Hepatocyte (in vitro differentiated cells): ENCODE data around the gene ZBTB8B. TPM values are rescaled to one million over a fixed set of nuclear protein-coding genes. Genes with fewer than 3 reads are reported as not detected.
A peak's percentile ranks its signal among the peaks of the same experiment; 100 is the strongest.

Experiments
- DNase-seq: peaks from one replicate; pipeline ENCODE4 v3.0.0-alpha.2; 2016; ENCODE audit warnings: low spot score
- H2AFZ ChIP-seq: fragments of 200-600 bp; sonication (generic); 2 replicates; pipeline ENCODE4 v1.6.0; 2016; ENCODE audit warnings: antibody characterized with exemption, mild to moderate bottlenecking
- H3K27ac ChIP-seq: fragments of 200-600 bp; sonication (generic); 2 replicates; pipeline ENCODE4 v1.5.1; 2016; ENCODE audit warnings: mild to moderate bottlenecking
- H3K27me3 ChIP-seq: fragments of 200-600 bp; sonication (generic); 2 replicates; pipeline ENCODE4 v1.6.1; 2016
- H3K36me3 ChIP-seq: fragments of 200-600 bp; sonication (generic); replicated peaks from 2 replicates; pipeline ENCODE4 v1.5.1; 2016; ENCODE audit warnings: low read depth; ENCODE audit not compliant: insufficient read depth
- H3K4me1 ChIP-seq: fragments of 200-600 bp; sonication (generic); 2 replicates; pipeline ENCODE4 v1.5.1; 2016; ENCODE audit warnings: mild to moderate bottlenecking, moderate library complexity; ENCODE audit not compliant: insufficient read depth
- H3K4me2 ChIP-seq: fragments of 200-600 bp; sonication (generic); 2 replicates; pipeline ENCODE4 v1.6.0; 2016
- H3K4me3 ChIP-seq: fragments of 200-600 bp; sonication (generic); 2 replicates; pipeline ENCODE4 v1.5.1; 2016; ENCODE audit warnings: mild to moderate bottlenecking
- H3K79me2 ChIP-seq: fragments of 200-600 bp; sonication (generic); 2 replicates; pipeline ENCODE4 v1.6.0; 2017; ENCODE audit warnings: mild to moderate bottlenecking
- H3K9me2 ChIP-seq: fragments of 200-600 bp; sonication (generic); replicated peaks from 2 replicates; pipeline ENCODE4 v1.6.0; 2017; ENCODE audit warnings: mild to moderate bottlenecking; ENCODE audit not compliant: insufficient read depth
- H3K9me3 ChIP-seq: fragments of 200-600 bp; sonication (generic); 2 replicates; pipeline ENCODE4 v1.5.1; 2016; ENCODE audit warnings: low read depth, mild to moderate bottlenecking
- H4K20me1 ChIP-seq: fragments of 200-600 bp; sonication (generic); 2 replicates; pipeline ENCODE4 v1.6.0; 2016; ENCODE audit warnings: mild to moderate bottlenecking; ENCODE audit not compliant: insufficient read depth, poor library complexity, severe bottlenecking
- EZH2 ChIP-seq: fragments of 200-600 bp; sonication (generic); IDR thresholded peaks from 2 replicates; pipeline ENCODE4 v1.6.1; 2016; ENCODE audit warnings: antibody characterized with exemption, mild to moderate bottlenecking, borderline replicate concordance
- EZH2phosphoT487 ChIP-seq: fragments of 200-600 bp; sonication (generic); IDR thresholded peaks from one replicate; pipeline ENCODE4 v1.6.1; 2018; ENCODE audit warnings: antibody characterized with exemption, mild to moderate bottlenecking, low read depth, moderate library complexity; ENCODE audit not compliant: unreplicated experiment, severe bottlenecking
- WGBS: methylation state at CpG from one replicate; pipeline ENCODE4 v1.1.6; 2016; ENCODE audit warnings: low lambda C conversion rate; ENCODE audit errors: missing lambda C conversion rate; 5-methylcytosine and 5-hydroxymethylcytosine counted together
- polyA plus RNA-seq: library from polyadenylated mRNA; unstranded; fragments of >200 nt; fragmentation: Nextera tagmentation; extraction: Ambion mirVana; gene quantifications from 2 replicates; pipeline ENCODE4 v1.2.1, GENCODE V29; 2016
- total RNA-seq: library from RNA; depleted of rRNA; stranded (reverse); fragments of >200 nt; gene quantifications from 2 replicates; pipeline ENCODE4 v1.2.3, GENCODE V29; 2014
- TF ChIP-seq, protein P1 (sequence below): fragments of 200-600 bp; sonication (generic); IDR thresholded peaks from 2 replicates; pipeline ENCODE4 v1.5.1; 2016; ENCODE audit warnings: antibody characterized with exemption, mild to moderate bottlenecking; ENCODE audit not compliant: poor library complexity

Gene ZBTB8B
- total and polyA plus RNA-seq, 2 experiments from 2014 or later = 0.28 to 0.90 TPM

DNA sequence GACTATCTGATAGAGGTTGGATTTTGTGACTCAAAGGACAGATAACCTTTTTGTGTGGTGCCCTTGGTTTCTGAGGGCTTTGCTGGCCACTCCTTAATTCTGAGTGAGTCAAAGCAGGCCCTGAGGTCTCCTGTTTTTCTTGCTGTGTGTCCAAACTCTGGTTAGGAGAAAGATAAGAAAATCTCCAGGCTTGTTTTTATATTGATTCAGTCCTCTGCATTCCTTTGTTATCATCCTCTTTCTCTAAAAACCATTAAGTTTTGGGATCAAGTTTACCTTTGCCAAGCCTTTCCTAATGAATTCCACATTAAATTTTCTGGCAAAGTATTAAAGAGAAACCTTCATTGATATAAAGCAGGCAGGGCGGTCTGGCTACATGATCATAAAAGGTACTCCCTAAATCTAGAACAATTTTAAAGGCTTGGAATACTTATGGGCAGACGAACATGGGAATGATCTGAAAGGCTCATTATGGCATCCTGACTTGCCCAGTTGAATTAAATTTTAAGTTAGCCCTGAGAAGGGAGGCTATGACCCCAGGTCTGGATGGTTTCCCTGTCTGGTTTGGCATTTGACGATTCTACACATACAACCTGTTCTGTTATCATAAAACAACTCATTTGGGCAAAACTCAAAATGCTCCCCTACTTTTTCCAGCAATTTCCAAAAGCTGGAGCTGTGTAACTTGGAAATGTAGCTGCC lies 20.8 kb downstream of the ZBTB8B start:
- Histone ChIP-seq H3K4me2 (no peak overlapping the region), H2AFZ (no peak overlapping the region), H4K20me1 (no peaks in the 10 kb centered on the region), H3K79me2 (no peaks in the 10 kb centered on the region), H3K4me1 (peaks cover 11% of the 10 kb centered on the region), H3K27me3 (no peaks in the 10 kb centered on the region), H3K9me2 (no peaks in the 10 kb centered on the region), H3K36me3 (no peaks in the 10 kb centered on the region), H3K4me3 (no peak overlapping the region), H3K9me3 (no peaks in the 10 kb centered on the region), H3K27ac (peak overlapping the region; percentile 39)
- no peak for TF ChIP-seq EZH2
- no peak for TF ChIP-seq EZH2phosphoT487
- TF ChIP-seq, protein P1, sequence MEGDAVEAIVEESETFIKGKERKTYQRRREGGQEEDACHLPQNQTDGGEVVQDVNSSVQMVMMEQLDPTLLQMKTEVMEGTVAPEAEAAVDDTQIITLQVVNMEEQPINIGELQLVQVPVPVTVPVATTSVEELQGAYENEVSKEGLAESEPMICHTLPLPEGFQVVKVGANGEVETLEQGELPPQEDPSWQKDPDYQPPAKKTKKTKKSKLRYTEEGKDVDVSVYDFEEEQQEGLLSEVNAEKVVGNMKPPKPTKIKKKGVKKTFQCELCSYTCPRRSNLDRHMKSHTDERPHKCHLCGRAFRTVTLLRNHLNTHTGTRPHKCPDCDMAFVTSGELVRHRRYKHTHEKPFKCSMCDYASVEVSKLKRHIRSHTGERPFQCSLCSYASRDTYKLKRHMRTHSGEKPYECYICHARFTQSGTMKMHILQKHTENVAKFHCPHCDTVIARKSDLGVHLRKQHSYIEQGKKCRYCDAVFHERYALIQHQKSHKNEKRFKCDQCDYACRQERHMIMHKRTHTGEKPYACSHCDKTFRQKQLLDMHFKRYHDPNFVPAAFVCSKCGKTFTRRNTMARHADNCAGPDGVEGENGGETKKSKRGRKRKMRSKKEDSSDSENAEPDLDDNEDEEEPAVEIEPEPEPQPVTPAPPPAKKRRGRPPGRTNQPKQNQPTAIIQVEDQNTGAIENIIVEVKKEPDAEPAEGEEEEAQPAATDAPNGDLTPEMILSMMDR = no peak
- 62% methylated on average over 3 of the region's 3 CpGs for WGBS
- no peak for DNase-seq

DNA sequence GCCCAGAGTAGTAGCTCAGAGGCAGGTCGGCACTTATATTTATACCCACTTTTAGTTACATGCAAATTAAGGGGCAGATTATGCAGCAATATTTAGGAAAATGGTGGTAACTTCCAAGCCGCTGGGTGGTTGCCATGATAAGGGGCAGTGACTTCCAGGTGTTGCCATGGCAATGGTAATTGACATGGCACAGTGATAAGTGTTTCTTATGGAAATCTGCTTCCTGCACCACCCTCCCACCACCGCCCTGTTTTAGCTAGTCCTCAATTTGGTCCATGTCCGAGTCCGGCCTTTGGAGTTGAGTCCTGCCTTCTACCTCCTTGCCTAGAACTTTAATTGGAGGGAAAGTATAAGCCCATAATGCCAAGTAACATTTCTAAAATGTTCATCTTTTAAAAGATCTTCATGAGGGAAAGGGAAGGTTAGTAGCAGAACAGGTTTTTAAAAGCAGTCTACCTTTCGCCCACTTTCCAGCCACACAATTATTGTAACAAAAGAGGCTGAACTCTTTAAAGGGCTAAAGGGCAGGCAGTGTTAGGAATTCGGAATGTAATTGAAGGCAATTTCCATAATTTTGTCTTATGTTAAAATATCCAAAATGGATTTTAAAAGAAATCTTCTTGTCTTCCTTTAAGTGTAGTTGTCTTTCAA lies 21.7 kb downstream of the ZBTB8B start:
- Histone ChIP-seq H4K20me1 (no peaks in the 10 kb centered on the region), H3K4me3 (no peak overlapping the region), H3K9me2 (no peaks in the 10 kb centered on the region), H3K27me3 (no peaks in the 10 kb centered on the region), H3K27ac (peak overlapping the region; percentile 59), H2AFZ (no peak overlapping the region), H3K4me2 (no peak overlapping the region), H3K79me2 (no peaks in the 10 kb centered on the region), H3K36me3 (no peaks in the 10 kb centered on the region), H3K4me1 (peaks cover 11% of the 10 kb centered on the region), H3K9me3 (no peaks in the 10 kb centered on the region)
- WGBS = 86% methylated on average over 7 of the region's 7 CpGs
- DNase-seq = no peak
- TF ChIP-seq EZH2 (no peak), EZH2phosphoT487 (no peak)
- TF ChIP-seq, protein P1 = no peak

DNA sequence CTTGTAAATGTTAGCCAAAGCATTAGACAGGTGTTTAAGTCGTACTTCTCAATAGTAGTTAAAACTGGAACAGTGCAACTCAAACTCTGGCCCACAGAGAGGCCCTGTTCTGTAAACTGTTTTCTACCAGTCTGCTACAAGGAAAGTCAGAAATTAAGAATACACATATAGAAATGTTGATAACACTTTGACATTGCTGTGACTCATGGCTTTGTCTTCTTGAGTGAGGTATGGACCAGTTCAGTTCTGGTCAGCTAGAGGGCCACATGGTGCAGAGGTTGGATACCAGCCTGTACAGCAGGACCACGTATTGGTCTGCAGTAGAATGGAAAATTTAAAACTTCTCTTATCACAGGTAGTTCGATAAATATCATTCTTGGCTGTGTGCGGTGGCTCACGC lies 22.3 kb downstream of the ZBTB8B start:
- Histone ChIP-seq H4K20me1 (no peaks in the 10 kb centered on the region), H3K36me3 (no peaks in the 10 kb centered on the region), H2AFZ (no peak overlapping the region), H3K9me2 (no peaks in the 10 kb centered on the region), H3K9me3 (no peaks in the 10 kb centered on the region), H3K4me2 (no peak overlapping the region), H3K27ac (peak overlapping the region; percentile 59), H3K4me1 (peaks cover 11% of the 10 kb centered on the region), H3K79me2 (no peaks in the 10 kb centered on the region), H3K4me3 (no peak overlapping the region), H3K27me3 (no peaks in the 10 kb centered on the region)
- TF ChIP-seq EZH2phosphoT487 = no peak
- TF ChIP-seq, protein P1 = no peak
- no peak for TF ChIP-seq EZH2
- WGBS = 79% methylated on average over 5 of the region's 5 CpGs
- DNase-seq = no peak
